ENCODE measurements around the gene SIRT7. TPM values are rescaled to one million over a fixed set of nuclear protein-coding genes. Genes with fewer than 3 reads are reported as not detected.

The SIRT7 gene
- total and polyA plus RNA-seq, 2 donors from 2014 or later = 17.4 to 25.2 TPM

- Histone ChIP-seq H3K9ac (ENCODE audit: low read length in 3 of 3) (no peak overlapping the region), H3K36me3 (ENCODE audit: control insufficient read depth in 2 of 3, insufficient read depth in 3 of 3, low read length in 3 of 3) (peaks cover 3 to 20% (median 6%) of the 10 kb centered on the region in 3 donors), H3K27ac (ENCODE audit: low read depth in 2 of 2, low read length in 2 of 2) (no peak overlapping the region), H3K27me3 (ENCODE audit: control insufficient read depth, insufficient read depth, low read length) (no peaks in the 10 kb centered on the region), H3K9me3 (ENCODE audit: control insufficient read depth in 2 of 3, insufficient read depth in 1 of 3, low read length in 3 of 3) (no peaks in the 10 kb centered on the region), H3K4me3 (ENCODE audit: low read length in 3 of 3) (no peak overlapping the region), H3K4me1 (ENCODE audit: control insufficient read depth in 2 of 3, insufficient read depth in 2 of 3, low read depth in 1 of 3, low read length in 3 of 3) (peaks cover 0 to 3% (median 0%) of the 10 kb centered on the region in 3 donors)
- TF ChIP-seq, protein P1, sequence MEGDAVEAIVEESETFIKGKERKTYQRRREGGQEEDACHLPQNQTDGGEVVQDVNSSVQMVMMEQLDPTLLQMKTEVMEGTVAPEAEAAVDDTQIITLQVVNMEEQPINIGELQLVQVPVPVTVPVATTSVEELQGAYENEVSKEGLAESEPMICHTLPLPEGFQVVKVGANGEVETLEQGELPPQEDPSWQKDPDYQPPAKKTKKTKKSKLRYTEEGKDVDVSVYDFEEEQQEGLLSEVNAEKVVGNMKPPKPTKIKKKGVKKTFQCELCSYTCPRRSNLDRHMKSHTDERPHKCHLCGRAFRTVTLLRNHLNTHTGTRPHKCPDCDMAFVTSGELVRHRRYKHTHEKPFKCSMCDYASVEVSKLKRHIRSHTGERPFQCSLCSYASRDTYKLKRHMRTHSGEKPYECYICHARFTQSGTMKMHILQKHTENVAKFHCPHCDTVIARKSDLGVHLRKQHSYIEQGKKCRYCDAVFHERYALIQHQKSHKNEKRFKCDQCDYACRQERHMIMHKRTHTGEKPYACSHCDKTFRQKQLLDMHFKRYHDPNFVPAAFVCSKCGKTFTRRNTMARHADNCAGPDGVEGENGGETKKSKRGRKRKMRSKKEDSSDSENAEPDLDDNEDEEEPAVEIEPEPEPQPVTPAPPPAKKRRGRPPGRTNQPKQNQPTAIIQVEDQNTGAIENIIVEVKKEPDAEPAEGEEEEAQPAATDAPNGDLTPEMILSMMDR (IDR thresholded peaks at IDR 0.05; ENCODE audit: borderline replicate concordance, extremely low read depth, insufficient read depth) = no peak
- intact Hi-C loops (cut with DNase I) = no loop called here
- DNase-seq (peak in 1 of 5 donors; percentile 80), FAIRE-seq (no peak)
Measured at GRCh38 chr17:81902653-81903414, 15.1 kb downstream of the SIRT7 start.

DNA sequence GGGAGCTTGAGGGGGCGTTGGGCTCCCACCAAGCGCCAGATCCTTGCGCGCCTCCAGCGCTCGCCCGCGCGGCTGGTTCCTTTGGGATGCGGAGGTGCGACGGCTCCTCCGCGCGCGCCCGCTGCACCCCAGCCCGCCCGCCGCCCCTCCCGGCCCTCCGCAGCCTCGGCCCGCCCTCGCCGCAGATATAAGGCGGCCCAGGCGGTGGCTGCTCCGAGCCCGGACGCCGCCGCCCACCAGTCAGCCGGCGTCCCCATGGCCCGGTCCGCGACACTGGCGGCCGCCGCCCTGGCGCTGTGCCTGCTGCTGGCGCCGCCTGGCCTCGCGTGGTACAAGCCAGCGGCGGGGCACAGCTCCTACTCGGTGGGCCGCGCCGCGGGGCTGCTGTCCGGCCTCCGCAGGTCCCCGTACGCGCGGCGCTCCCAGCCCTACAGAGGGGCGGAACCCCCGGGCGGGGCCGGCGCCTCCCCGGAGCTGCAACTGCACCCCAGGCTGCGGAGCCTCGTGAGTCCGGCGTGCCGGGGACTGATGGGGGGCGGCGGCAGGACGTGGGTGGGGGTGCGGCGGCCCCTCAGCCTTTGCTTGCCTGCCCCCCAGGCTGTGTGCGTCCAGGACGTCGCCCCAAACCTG is 15.8 kb downstream of the SIRT7 start, which contains the start of gene NPB:
Gene NPB, plus strand, starts transcription at position 216 of the 630 bp plus-strand sequence. Its CDS starts 40 bp downstream, at position 256.
- intact Hi-C loops (cut with DNase I) = no loop called here
- peak in 3 of 5 donors; percentile 18 to 79 (median 57) for DNase-seq
- H3K36me3 ChIP-seq (ENCODE audit: control insufficient read depth in 2 of 3, insufficient read depth in 3 of 3, low read length in 3 of 3) = peaks cover 3 to 23% (median 3%) of the 10 kb centered on the region in 3 donors
- H3K4me3 ChIP-seq (ENCODE audit: low read length in 3 of 3) = no peak within 1 kb of the TSS
- H3K27ac ChIP-seq (ENCODE audit: low read depth in 2 of 2, low read length in 2 of 2) = no peak within 1 kb of the TSS
- FAIRE-seq = no peak
- H3K4me1 ChIP-seq (ENCODE audit: control insufficient read depth in 2 of 3, insufficient read depth in 2 of 3, low read depth in 1 of 3, low read length in 3 of 3) = peaks cover 0 to 3% (median 0%) of the 10 kb centered on the region in 3 donors
- H3K27me3 ChIP-seq (ENCODE audit: control insufficient read depth, insufficient read depth, low read length) = no peaks in the 10 kb centered on the region
- TF ChIP-seq, protein P1 (IDR thresholded peaks at IDR 0.05; ENCODE audit: borderline replicate concordance, extremely low read depth, insufficient read depth) = no peak
- no peaks in the 10 kb centered on the region for H3K9me3 ChIP-seq (ENCODE audit: control insufficient read depth in 2 of 3, insufficient read depth in 1 of 3, low read length in 3 of 3)
- no peak within 1 kb of the TSS for H3K9ac ChIP-seq (ENCODE audit: low read length in 3 of 3)

DNA sequence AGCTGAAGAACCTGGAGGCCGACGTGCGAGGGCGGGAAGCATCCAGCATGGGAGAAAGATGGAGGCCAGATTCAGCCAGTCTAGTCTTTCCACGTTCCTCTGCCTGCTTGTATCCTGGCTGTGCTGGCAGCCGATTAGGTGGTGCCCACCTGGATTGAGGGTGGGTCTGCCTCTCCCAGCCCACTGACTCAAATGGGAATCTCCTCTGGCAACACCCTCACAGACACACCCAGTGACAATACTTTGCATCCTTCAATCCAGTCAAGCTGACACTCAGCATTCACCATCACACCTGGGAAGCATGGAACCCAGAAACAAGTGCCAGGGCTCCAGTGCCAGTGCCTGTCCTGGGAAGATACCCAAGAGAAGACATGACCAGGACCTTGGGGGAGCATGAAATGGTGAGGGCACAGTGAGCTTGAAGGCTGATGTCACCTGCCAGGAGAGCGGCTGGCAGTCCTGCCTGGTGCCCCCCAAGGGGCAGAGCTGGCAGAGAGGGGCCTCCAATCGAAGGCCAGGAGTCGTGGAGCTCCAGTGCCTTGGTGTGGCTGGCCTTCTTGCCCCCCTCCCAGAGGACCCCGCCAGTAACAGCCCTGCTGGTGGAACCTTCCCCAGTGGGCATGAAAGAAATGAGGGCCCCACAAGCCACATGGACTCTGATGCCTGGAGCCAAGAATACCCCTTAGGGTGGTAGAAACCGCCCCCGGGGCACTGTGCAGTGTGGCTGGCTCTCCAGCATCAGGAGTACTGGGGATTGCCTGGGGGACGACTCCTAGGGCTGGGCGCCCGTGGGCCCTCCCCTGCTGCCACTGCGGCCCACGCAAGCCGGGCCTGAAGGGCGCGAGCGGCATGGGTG is 16.6 kb downstream of the SIRT7 start:
- H3K4me3 ChIP-seq (ENCODE audit: low read length in 3 of 3) = no peak overlapping the region
- peaks cover 3 to 24% (median 3%) of the 10 kb centered on the region in 3 donors for H3K36me3 ChIP-seq (ENCODE audit: control insufficient read depth in 2 of 3, insufficient read depth in 3 of 3, low read length in 3 of 3)
- H3K27me3 ChIP-seq (ENCODE audit: control insufficient read depth, insufficient read depth, low read length) = no peaks in the 10 kb centered on the region
- intact Hi-C loops (cut with DNase I) = no loop called here
- DNase-seq (no peak), FAIRE-seq (no peak)
- TF ChIP-seq, protein P1 (IDR thresholded peaks at IDR 0.05; ENCODE audit: borderline replicate concordance, extremely low read depth, insufficient read depth) = no peak
- H3K4me1 ChIP-seq (ENCODE audit: control insufficient read depth in 2 of 3, insufficient read depth in 2 of 3, low read depth in 1 of 3, low read length in 3 of 3) = peaks cover 0 to 3% (median 0%) of the 10 kb centered on the region in 3 donors
- no peak overlapping the region for H3K27ac ChIP-seq (ENCODE audit: low read depth in 2 of 2, low read length in 2 of 2)
- no peak overlapping the region for H3K9ac ChIP-seq (ENCODE audit: low read length in 3 of 3)
- H3K9me3 ChIP-seq (ENCODE audit: control insufficient read depth in 2 of 3, insufficient read depth in 1 of 3, low read length in 3 of 3) = no peaks in the 10 kb centered on the region

All from kidney (tissue), 14 donors.